Measurements from ENCODE around the gene PSMD3. TPM values are rescaled to one million over a fixed set of nuclear protein-coding genes. Genes with fewer than 3 reads are reported as not detected.
"Not testable (repeated sequence)": the region's sequence is repeated elsewhere in the genome, so short reads cannot be mapped to it uniquely, and the experiment has no call there.

The PSMD3 gene
- total and polyA plus RNA-seq, 4 donors: 56.2 to 105 (median 84.8) TPM

DNA sequence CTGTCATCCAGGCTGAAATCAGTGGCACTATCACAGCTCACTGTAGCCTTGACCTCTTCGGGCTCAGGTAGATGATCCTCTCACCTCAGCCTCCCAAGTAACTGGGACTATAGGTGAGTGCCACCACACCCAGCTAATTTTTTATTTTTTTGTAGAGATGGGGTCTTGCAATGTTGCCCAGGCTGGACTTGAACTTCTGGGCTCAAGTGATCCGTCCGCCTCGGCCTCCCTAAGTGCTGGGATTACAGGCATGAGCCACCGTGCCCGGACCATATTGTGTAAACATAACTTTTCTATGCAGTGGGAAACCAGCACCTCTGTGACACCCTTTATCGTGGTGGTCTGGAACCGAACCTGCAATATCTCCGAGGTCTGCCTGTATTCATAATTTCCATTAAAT, 23.5 kb downstream of the PSMD3 start:
- no peak for ATAC-seq (ENCODE audit: insufficient read depth, low FRiP score)
- 86 to 88% methylated on average over 9 of the region's 9 CpGs for WGBS, 2 donors
- DNase-seq: no peak

DNA sequence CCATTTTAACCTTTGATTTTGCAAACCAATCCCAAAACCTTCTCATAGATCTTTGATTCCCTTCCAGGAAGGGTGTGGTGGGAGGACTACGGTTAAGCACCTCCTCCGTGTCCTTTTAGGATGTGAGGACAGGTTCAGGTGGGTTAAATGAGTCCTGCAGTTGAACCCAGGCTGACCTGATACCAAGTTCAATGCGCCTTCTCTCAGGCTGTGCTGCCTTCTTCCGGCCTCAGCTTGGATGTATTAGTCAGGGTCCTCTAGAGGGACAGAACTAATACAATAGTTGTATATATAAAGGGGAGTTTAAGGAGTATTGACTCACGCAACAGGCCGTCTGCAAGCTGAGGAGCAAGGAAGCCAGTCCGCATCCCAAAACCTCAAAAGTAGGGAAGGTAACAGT, 24.1 kb downstream of the PSMD3 start:
- Histone ChIP-seq H3K4me1 (ENCODE audit: control insufficient read depth in 5 of 5, insufficient read depth in 5 of 5, low read length in 5 of 5) (no peaks in the 10 kb centered on the region), H3K4me3 (no peak overlapping the region), H3K27me3 (ENCODE audit: control insufficient read depth in 3 of 3, insufficient read depth in 3 of 3, low read length in 2 of 3) (no peaks in the 10 kb centered on the region), H3K9ac (ENCODE audit: insufficient read depth in 1 of 2, low read length in 2 of 2) (no peak overlapping the region), H3K27ac (ENCODE audit: low read depth in 1 of 2, low read length in 1 of 2) (no peak overlapping the region), H3K36me3 (ENCODE audit: control insufficient read depth in 4 of 4, insufficient read depth in 4 of 4, low read length in 4 of 4) (no peaks in the 10 kb centered on the region), H3K9me3 (ENCODE audit: control insufficient read depth in 4 of 4, insufficient read depth in 3 of 4, low read length in 3 of 4) (no peaks in the 10 kb centered on the region)
- no peak for ATAC-seq (ENCODE audit: insufficient read depth, low FRiP score)
- DNase-seq: no peak
- TF ChIP-seq, protein P1, sequence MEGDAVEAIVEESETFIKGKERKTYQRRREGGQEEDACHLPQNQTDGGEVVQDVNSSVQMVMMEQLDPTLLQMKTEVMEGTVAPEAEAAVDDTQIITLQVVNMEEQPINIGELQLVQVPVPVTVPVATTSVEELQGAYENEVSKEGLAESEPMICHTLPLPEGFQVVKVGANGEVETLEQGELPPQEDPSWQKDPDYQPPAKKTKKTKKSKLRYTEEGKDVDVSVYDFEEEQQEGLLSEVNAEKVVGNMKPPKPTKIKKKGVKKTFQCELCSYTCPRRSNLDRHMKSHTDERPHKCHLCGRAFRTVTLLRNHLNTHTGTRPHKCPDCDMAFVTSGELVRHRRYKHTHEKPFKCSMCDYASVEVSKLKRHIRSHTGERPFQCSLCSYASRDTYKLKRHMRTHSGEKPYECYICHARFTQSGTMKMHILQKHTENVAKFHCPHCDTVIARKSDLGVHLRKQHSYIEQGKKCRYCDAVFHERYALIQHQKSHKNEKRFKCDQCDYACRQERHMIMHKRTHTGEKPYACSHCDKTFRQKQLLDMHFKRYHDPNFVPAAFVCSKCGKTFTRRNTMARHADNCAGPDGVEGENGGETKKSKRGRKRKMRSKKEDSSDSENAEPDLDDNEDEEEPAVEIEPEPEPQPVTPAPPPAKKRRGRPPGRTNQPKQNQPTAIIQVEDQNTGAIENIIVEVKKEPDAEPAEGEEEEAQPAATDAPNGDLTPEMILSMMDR (IDR thresholded peaks at IDR 0.05; ENCODE audit: control extremely low read depth, extremely low read depth): no peak
- WGBS, 2 donors: 81 to 88% methylated on average over 7 of the region's 7 CpGs

More for the DNA sequence above, 23.5 kb downstream of the PSMD3 start:
- H3K9me3 ChIP-seq (ENCODE audit: control insufficient read depth in 4 of 4, insufficient read depth in 3 of 4, low read length in 3 of 4): no peaks in the 10 kb centered on the region
- H3K4me3 ChIP-seq: no peak overlapping the region
- no peaks in the 10 kb centered on the region for H3K36me3 ChIP-seq (ENCODE audit: control insufficient read depth in 4 of 4, insufficient read depth in 4 of 4, low read length in 4 of 4)
- H3K4me1 ChIP-seq (ENCODE audit: control insufficient read depth in 5 of 5, insufficient read depth in 5 of 5, low read length in 5 of 5): peaks cover 0 to under 1% (median 0%) of the 10 kb centered on the region in 5 donors
- TF ChIP-seq, protein P1 (IDR thresholded peaks at IDR 0.05; ENCODE audit: control extremely low read depth, extremely low read depth): no peak
- no peaks in the 10 kb centered on the region for H3K27me3 ChIP-seq (ENCODE audit: control insufficient read depth in 3 of 3, insufficient read depth in 3 of 3, low read length in 2 of 3)
- H3K27ac ChIP-seq (ENCODE audit: low read depth in 1 of 2, low read length in 1 of 2): no peak overlapping the region
- H3K9ac ChIP-seq (ENCODE audit: insufficient read depth in 1 of 2, low read length in 2 of 2): no peak overlapping the region

- Histone ChIP-seq H3K4me1 (ENCODE audit: control insufficient read depth in 5 of 5, insufficient read depth in 5 of 5, low read length in 5 of 5) (peaks cover 0 to 5% (median 0%) of the 10 kb centered on the region in 5 donors), H3K27me3 (ENCODE audit: control insufficient read depth in 3 of 3, insufficient read depth in 3 of 3, low read length in 2 of 3) (no peaks in the 10 kb centered on the region), H3K9me3 (ENCODE audit: control insufficient read depth in 4 of 4, insufficient read depth in 3 of 4, low read length in 3 of 4) (no peaks in the 10 kb centered on the region), H3K9ac (ENCODE audit: insufficient read depth in 1 of 2, low read length in 2 of 2) (no peak overlapping the region), H3K4me3 (no peak overlapping the region), H3K27ac (ENCODE audit: low read depth in 1 of 2, low read length in 1 of 2) (no peak overlapping the region), H3K36me3 (ENCODE audit: control insufficient read depth in 4 of 4, insufficient read depth in 4 of 4, low read length in 4 of 4) (no peaks in the 10 kb centered on the region)
- TF ChIP-seq, protein P1 (IDR thresholded peaks at IDR 0.05; ENCODE audit: control extremely low read depth, extremely low read depth): no peak
- DNase-seq: peak in 1 of 3 donors; percentile 15
- no peak for ATAC-seq (ENCODE audit: insufficient read depth, low FRiP score)
- WGBS, 2 donors: 86 to 90% methylated on average over 6 of the region's 6 CpGs
Observed at GRCh38 chr17:40005520-40005919, 24.9 kb downstream of the PSMD3 start.

DNA sequence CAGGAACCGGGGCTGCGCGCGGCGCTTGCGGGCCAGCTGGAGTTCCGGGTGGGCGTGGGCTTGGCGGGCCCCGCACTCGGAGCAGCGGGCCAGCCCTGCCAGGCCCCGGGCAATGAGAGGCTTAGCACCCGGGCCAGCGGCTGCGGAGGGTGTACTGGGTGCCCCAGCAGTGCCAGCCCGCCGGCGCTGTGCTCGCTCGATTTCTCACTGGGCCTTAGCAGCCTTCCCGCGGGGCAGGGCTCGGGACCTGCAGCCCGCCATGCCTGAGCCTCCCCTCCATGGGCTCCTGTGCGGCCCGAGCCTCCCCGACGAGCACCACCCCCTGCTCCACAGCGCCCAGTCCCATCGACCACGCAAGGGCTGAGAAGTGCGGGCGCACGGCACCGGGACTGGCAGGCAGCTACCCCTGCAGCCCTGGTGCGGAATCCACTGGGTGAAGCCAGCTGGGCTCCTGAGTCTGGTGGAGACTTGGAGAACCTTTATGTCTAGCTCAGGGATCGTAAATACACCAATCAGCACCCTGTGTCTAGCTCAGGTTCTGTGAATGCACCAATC, 30.4 kb downstream of the PSMD3 start:
- H3K27ac ChIP-seq (ENCODE audit: low read depth in 1 of 2, low read length in 1 of 2); H3K4me3 ChIP-seq; ATAC-seq (ENCODE audit: insufficient read depth, low FRiP score); H3K9me3 ChIP-seq (ENCODE audit: control insufficient read depth in 4 of 4, insufficient read depth in 3 of 4, low read length in 3 of 4); H3K27me3 ChIP-seq (ENCODE audit: control insufficient read depth in 3 of 3, insufficient read depth in 3 of 3, low read length in 2 of 3); H3K36me3 ChIP-seq (ENCODE audit: control insufficient read depth in 4 of 4, insufficient read depth in 4 of 4, low read length in 4 of 4); DNase-seq; H3K9ac ChIP-seq (ENCODE audit: insufficient read depth in 1 of 2, low read length in 2 of 2): not testable (repeated sequence)
- 95% methylated on average over 37 to 38 of the region's 38 CpGs for WGBS, 2 donors
- peaks cover 0 to 22% (median 6%) of the 10 kb centered on the region in 5 donors for H3K4me1 ChIP-seq (ENCODE audit: control insufficient read depth in 5 of 5, insufficient read depth in 5 of 5, low read length in 5 of 5)

DNA sequence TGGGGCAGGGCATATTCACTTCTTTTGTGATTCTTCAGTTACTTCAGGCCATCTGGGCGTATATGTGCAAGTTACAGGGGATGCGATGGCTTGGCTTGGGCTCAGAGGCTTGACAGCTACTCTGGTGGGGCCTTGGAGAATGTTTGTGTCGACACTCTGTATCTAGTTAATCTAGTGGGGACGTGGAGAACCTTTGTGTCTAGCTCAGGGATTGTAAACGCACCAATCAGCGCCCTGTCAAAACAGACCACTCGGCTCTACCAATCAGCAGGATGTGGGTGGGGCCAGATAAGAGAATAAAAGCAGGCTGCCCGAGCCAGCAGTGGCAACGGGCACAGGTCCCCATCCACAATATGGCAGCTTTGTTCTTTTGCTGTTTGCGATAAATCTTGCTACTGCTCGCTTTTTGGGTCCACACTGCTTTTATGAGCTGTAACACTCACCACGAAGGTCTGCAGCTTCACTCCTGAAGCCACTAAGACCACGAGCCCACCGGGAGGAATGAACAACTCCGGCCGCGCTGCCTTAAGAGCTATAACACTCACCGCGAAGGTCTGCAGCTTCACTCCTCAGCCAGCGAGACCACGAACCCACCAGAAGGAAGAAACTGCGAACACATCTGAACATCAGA, 31.5 kb downstream of the PSMD3 start:
- not testable (repeated sequence) for H3K9ac ChIP-seq (ENCODE audit: insufficient read depth in 1 of 2, low read length in 2 of 2); H3K27me3 ChIP-seq (ENCODE audit: control insufficient read depth in 3 of 3, insufficient read depth in 3 of 3, low read length in 2 of 3); ATAC-seq (ENCODE audit: insufficient read depth, low FRiP score); H3K27ac ChIP-seq (ENCODE audit: low read depth in 1 of 2, low read length in 1 of 2); H3K4me3 ChIP-seq; H3K36me3 ChIP-seq (ENCODE audit: control insufficient read depth in 4 of 4, insufficient read depth in 4 of 4, low read length in 4 of 4); DNase-seq; H3K9me3 ChIP-seq (ENCODE audit: control insufficient read depth in 4 of 4, insufficient read depth in 3 of 4, low read length in 3 of 4)
- H3K4me1 ChIP-seq (ENCODE audit: control insufficient read depth in 5 of 5, insufficient read depth in 5 of 5, low read length in 5 of 5): peaks cover 0 to 30% (median 6%) of the 10 kb centered on the region in 5 donors
- WGBS, 2 donors: 75 to 77% methylated on average over 20 to 21 of the region's 22 CpGs
